HG03575 (cell line): ENCODE data around the gene CYB5R3.
"Not testable (repeated sequence)": the region's sequence is repeated elsewhere in the genome, so short reads cannot be mapped to it uniquely, and the experiment has no call there.

ENCODE experiments used
- ATAC-seq: cut with Tn5 transposase; IDR thresholded peaks from one replicate; pipeline ENCODE4 v1.9.1; 2021; ENCODE audit not compliant: unreplicated experiment, insufficient number of reproducible peaks, low FRiP score; ENCODE audit errors: extremely low read depth

CYB5R3 gene

DNA sequence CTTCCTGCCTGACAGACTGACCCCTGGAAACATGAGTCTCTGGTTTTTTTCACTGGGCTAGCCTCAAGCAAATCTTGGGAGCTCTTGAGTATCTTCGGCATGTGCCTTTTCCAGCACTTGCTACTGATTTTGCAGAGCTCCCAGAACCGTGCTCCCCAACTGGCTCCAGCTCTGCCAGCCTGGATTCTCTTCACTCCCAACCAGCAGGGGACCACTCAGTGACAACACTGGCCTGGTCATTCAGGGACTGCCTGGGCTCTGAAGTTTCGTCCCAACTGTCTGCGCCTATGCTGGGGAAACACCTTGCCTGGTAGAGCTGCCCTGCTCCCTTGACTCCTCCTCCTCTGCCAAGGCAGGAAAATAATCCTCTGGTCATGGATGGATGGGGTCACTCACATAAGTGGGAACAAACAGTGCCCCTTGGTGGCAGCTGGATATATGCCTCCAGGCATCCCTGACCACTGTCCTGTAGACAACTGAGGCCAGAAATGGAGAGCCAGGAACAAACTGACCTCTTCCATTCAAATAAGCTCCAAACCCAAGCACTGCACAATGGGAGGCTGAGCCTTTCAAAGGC lies 64.7 kb downstream of the CYB5R3 start:
- ATAC-seq: no peak

DNA sequence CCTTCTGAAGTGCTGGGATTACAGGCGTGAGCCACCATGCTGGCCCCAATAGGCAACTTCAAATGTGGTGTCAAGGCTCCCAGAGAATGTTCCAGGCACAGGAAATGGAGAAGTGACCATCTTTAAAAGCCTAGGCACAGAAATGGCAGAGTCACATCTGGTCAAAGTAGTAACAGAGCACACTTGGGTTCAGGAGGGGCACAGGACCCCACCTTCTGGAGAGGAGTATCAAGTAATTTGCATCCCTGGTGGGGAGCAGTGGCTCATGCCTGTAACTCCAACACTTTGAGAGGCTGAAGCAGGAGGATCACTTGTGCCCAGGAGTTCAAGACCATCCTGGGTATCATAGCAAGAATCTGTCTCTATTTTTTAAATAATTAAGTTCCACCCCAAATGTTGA lies 66.2 kb downstream of the CYB5R3 start:
- no peak for ATAC-seq

DNA sequence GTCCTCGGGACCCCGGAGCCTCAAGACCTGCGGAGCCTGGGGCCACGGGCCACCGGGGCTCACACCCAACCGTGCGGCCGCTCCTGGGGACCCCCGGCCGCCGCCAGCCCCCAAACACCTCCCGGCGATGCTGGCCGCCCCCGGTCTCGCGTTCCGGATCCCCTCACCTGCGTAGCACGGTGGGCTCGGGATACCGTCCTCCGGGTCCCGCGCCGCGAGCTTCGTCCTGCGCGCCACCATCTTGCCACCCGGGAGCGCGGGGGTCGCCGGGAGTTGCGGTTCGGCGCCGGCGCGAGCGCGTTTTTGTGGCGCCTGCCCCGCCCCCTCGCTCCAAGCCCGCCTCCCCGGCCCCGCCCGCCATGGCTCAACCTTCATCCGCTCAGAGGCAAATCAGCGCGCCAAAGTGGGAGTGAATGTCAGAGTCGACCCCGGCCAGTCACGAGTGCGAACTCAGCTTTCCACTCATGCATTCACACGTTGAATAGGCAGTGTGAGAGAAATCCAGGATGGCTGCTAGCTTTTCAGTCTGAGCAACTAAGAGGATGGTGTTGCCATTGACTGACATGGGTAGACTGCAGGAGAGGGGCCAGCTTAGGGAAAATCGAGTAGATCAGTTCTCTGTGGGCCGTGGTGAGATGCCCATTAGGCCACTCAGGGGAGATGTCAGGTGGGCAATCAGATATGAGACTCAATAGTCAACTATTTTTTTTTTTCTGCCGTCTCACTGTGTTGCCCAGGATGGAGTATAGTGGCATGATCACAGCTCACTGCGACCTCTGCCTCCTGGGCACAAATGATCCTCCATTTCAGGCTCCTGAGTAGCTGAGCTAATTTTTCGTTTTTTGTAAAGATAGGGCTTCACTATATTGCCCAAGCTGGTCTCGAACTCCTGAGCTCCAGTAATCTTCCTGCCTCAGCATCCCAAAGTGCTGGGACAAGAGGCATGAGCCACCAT lies 67.2 kb downstream of the CYB5R3 start:
- ATAC-seq: no peak

GRCh38 chr22:42581194-42581761 lies 67.9 kb downstream of the CYB5R3 start:
- ATAC-seq: not testable (repeated sequence)

- ATAC-seq: not testable (repeated sequence)
Observed at GRCh38 chr22:42580040-42580439, 69.2 kb downstream of the CYB5R3 start.

- no peak for ATAC-seq
Observed at GRCh38 chr22:42577623-42578240, 71.5 kb downstream of the CYB5R3 start.

- ATAC-seq: not testable (repeated sequence)
Observed at GRCh38 chr22:42577141-42577540, 72.1 kb downstream of the CYB5R3 start.

GRCh38 chr22:42575996-42576574 lies 73.1 kb downstream of the CYB5R3 start:
- not testable (repeated sequence) for ATAC-seq

- ATAC-seq: not testable (repeated sequence)
Observed at GRCh38 chr22:42574468-42574867, 74.7 kb downstream of the CYB5R3 start.

- ATAC-seq: not testable (repeated sequence)
Observed at GRCh38 chr22:42574046-42574445, 75.1 kb downstream of the CYB5R3 start.

- not testable (repeated sequence) for ATAC-seq
Observed at GRCh38 chr22:42571068-42571467, 78.1 kb downstream of the CYB5R3 start.

DNA sequence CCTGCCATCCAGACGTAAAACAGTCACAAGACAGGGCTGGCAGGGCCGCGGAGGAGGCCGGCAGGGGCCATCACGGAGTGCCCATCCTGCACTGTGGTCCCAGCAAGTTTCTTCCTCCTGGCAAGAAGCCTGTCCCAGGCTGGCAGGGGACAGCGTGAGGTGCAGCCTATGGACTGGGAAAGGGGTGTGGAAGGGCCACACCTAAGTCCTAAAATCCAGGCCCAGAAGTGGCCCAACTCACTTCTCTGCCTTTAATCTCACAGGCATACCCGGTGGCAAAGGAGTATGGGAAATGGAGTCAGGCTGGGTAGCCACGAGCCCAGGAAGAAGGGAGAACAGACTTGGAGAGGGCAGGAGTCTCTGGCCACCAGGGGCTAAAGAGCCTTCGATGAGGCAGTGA lies 78.6 kb downstream of the CYB5R3 start:
- ATAC-seq: not testable (repeated sequence)

GRCh38 chr22:42567950-42568349 lies 81.2 kb downstream of the CYB5R3 start:
- not testable (repeated sequence) for ATAC-seq
